Subcutaneous abdominal adipose tissue (tissue), 5 donors: Measurements from ENCODE around the gene GPR157.

ENCODE experiments used
- H3K27ac ChIP-seq: one replicate; pipeline ENCODE4 v1.7.0; 2013; ENCODE audit warnings: low read depth, mild to moderate bottlenecking, inconsistent platforms, low read length, moderate library complexity
- H3K27me3 ChIP-seq, 5 donors: one replicate each; pipeline ENCODE4 v1.7.0; 2013; ENCODE audit warnings: low read length in 5 of 5, inconsistent platforms in 1 of 5; ENCODE audit not compliant: control insufficient read depth in 5 of 5, insufficient read depth in 4 of 5
- H3K36me3 ChIP-seq, 5 donors: one replicate each; pipeline ENCODE4 v1.7.0; 2013; ENCODE audit warnings: low read length in 5 of 5; ENCODE audit not compliant: control insufficient read depth in 5 of 5, insufficient read depth in 5 of 5
- H3K4me1 ChIP-seq, 5 donors: one replicate each; pipeline ENCODE4 v1.7.0; 2013; ENCODE audit warnings: low read length in 5 of 5, mild to moderate bottlenecking in 3 of 5, moderate library complexity in 1 of 5; ENCODE audit not compliant: control insufficient read depth in 5 of 5, insufficient read depth in 5 of 5
- H3K4me3 ChIP-seq, 5 donors: one replicate each; pipeline ENCODE4 v1.7.0; 2013; ENCODE audit warnings: low read length in 5 of 5, low read depth in 1 of 5
- H3K9ac ChIP-seq, 5 donors: one replicate each; pipeline ENCODE4 v1.7.0; 2013; ENCODE audit warnings: low read length in 5 of 5, mild to moderate bottlenecking in 4 of 5, moderate library complexity in 3 of 5
- H3K9me3 ChIP-seq, 5 donors: one replicate each; pipeline ENCODE4 v1.7.0; 2013; ENCODE audit warnings: low read length in 5 of 5; ENCODE audit not compliant: control insufficient read depth in 5 of 5
- donor health status: healthy.
- donor health status: healthy.
- donor health status: healthy.
- donor health status: healthy.
- donor health status: healthy.

Gene GPR157

GRCh38 chr1:9052272-9053049 is 76.4 kb downstream of the GPR157 start:
- no peak overlapping the region for H3K9ac ChIP-seq
- H3K4me1 ChIP-seq = no peaks in the 10 kb centered on the region
- no peaks in the 10 kb centered on the region for H3K9me3 ChIP-seq
- no peak overlapping the region for H3K27ac ChIP-seq
- H3K36me3 ChIP-seq = peaks cover 0 to 8% (median 0%) of the 10 kb centered on the region in 5 donors
- no peaks in the 10 kb centered on the region for H3K27me3 ChIP-seq
- H3K4me3 ChIP-seq = no peak overlapping the region

- no peak overlapping the region for H3K27ac ChIP-seq
These were observed 77.5 kb downstream of the GPR157 start for GRCh38 chr1:9051379-9051778.

DNA sequence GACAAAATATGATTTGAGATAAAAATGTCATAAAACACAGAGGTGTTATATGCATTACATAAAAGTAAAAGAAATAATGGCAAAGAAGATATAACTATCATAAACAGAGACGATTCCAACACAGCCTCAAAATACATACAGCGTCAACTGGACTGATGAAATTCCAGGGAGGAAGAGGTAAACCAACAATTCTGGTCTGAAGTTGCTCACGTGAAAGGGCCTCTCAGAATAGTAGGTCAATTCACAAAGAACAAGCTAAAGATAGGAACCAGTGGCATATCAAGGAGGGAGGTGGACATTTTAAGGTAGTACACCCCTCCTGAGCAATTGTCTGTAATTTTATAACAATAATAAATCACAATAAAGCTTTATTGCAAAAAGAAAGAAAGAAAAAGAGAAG is 78.1 kb downstream of the GPR157 start:
- no peak overlapping the region for H3K4me3 ChIP-seq
- H3K27me3 ChIP-seq = no peaks in the 10 kb centered on the region
- peaks cover 0 to 8% (median 0%) of the 10 kb centered on the region in 5 donors for H3K36me3 ChIP-seq
- H3K27ac ChIP-seq = no peak overlapping the region
- H3K9ac ChIP-seq = no peak overlapping the region
- H3K9me3 ChIP-seq = no peaks in the 10 kb centered on the region
- no peaks in the 10 kb centered on the region for H3K4me1 ChIP-seq

More at GRCh38 chr1:9051379-9051778, 77.5 kb downstream of the GPR157 start:
- Histone ChIP-seq H3K4me3 (no peak overlapping the region), H3K4me1 (no peaks in the 10 kb centered on the region), H3K9me3 (no peaks in the 10 kb centered on the region), H3K9ac (no peak overlapping the region), H3K27me3 (no peaks in the 10 kb centered on the region), H3K36me3 (peaks cover 0 to 8% (median 0%) of the 10 kb centered on the region in 5 donors)
